ENCODE results near the gene LRSAM1.
A peak's percentile ranks its signal among the peaks of the same experiment; 100 is the strongest.

The LRSAM1 gene

DNA sequence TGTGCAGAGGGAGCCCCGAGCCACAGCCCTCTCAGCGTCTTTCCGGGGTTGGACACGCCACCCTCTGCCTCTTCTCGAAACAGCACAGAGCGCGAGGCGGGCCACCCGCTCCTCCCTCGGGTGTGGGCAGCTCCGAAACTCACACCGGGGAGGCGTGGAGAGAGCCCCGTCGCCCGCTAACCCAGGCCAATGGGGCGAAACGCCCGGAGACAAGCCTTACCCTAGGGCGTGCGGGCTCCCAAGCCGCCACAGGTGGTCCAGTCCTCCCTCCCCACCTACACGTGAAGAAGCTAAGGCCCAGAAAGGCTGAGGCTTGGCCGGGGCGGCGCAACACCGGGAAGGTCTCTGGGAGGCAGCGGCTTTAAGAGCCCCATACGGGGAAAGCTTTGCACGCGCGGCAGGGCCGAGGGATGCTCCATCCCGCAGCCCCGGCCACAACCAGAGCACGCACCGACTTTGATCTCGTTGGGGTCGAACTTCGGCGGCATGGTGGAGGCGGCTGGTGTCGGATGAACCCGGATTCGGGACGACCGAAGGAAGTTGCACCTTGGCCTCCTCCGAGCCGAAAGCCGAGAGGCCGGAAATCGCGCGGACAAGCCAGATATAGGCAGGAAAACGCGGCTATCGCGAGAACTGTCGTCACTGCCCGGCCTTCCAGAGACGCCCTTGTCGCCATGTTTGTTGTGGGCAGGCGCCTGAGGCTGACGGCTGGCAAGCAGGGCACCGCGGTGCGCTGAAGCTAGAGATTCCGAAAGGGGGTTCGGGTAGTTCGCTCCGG is at the start of gene LRSAM1, which contains the start of gene RPL12:
Gene LRSAM1, plus strand, starts transcription at position 681 of the 778 bp plus-strand sequence. CDS start 3,018 bp downstream, outside the sequence.
Gene RPL12, minus strand, starts transcription at position 577 of the 778 bp plus-strand sequence. Its CDS starts 89 bp downstream, at position 488.
- FAIRE-seq, result no peak

DNA sequence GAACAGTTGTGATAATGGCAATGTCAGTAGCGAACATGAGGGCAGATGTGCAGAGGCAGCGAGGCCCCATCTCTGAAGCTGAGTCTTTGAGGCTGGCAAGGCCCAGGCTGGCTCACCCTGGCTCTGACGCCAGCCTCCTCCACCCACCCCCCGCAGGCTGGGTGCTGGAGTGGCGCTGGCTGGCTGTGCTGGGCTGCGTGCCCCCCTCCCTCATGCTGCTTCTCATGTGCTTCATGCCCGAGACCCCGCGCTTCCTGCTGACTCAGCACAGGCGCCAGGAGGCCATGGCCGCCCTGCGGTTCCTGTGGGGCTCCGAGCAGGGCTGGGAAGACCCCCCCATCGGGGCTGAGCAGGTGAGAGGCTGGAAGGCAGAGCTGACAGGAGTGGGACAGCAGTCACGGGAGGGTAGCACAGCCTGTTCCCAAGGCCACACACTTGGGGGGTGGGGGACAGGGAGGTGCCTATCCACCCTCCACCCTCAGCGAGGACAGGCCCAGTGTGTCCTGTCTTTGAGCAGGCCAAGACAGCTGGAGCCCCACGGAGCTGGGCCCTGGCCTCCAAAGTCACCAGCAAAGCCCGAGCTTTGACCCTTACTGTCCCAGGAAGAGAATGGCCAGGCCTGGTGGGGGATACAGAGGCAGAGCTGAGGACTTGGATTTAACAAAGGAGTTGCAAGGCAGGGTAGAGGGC is 48.8 kb upstream of the LRSAM1 start:
- no peak for DNase-seq (ENCODE audit: insufficient read length, low spot score)
- peak; percentile 42 for FAIRE-seq

More for the DNA sequence above, at the start of gene LRSAM1, which contains the start of gene RPL12:
- peak; percentile 91 for DNase-seq (ENCODE audit: insufficient read length, low spot score)

GRCh38 chr9:127403507-127404192 is 47.7 kb upstream of the LRSAM1 start:
- DNase-seq (ENCODE audit: insufficient read length, low spot score) (no peak), FAIRE-seq (no peak)

- DNase-seq (ENCODE audit: insufficient read length, low spot score) (no peak), FAIRE-seq (no peak)
Observed at GRCh38 chr9:127404631-127405030, 46.7 kb upstream of the LRSAM1 start.

DNA sequence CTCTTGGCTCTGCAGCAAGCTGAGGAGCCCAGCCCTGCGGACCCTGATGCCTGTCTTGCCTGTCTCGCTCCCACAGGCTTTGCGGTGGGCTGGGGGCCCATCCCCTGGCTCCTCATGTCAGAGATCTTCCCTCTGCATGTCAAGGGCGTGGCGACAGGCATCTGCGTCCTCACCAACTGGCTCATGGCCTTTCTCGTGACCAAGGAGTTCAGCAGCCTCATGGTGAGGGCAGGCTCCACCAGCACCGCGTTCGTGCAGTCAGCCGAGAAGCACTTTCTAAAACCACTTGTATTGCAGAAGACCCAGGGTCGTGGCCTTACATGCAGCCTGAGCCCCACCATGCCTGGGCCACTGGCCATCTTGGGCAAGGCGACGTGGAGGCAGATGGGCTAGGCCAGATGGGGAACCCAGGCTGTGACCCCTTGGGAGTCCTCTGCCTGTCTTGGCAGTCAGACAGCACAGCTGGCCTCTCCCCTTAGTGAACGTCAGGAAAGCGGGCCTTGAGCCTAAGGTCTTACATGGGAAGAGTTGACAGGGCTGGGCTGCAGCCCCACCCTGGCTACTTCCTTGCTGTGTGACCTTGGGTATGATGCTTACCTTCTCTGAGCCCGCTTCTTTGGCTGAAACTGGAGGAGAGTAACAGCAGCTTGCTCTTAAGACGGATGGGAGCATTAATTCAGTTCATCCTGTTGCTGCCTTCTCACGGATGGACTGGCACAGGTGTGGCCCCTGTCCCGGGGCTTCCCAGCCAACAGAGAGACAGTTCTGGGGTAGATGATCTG is 45.8 kb upstream of the LRSAM1 start:
- FAIRE-seq, result no peak
- DNase-seq (ENCODE audit: insufficient read length, low spot score), result no peak

DNA sequence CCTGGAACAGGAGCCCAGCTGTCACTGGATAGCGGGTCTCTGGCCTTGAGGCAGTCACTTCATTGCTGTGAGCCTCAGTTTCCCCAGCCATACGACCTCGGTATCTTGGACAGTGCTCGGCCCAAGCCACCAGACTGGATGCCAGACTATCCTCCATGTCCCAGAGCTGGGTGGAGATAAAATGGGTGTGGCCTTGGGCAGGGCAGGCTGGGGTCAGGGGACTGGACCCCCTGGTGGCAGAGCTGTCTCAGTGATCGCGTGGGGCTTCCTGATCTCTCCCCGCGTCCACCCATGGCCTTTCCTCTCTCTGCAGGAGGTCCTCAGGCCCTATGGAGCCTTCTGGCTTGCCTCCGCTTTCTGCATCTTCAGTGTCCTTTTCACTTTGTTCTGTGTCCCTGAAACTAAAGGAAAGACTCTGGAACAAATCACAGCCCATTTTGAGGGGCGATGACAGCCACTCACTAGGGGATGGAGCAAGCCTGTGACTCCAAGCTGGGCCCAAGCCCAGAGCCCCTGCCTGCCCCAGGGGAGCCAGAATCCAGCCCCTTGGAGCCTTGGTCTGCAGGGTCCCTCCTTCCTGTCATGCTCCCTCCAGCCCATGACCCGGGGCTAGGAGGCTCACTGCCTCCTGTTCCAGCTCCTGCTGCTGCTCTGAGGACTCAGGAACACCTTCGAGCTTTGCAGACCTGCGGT is 44.4 kb upstream of the LRSAM1 start:
- no peak for DNase-seq (ENCODE audit: insufficient read length, low spot score)
- no peak for FAIRE-seq

DNA sequence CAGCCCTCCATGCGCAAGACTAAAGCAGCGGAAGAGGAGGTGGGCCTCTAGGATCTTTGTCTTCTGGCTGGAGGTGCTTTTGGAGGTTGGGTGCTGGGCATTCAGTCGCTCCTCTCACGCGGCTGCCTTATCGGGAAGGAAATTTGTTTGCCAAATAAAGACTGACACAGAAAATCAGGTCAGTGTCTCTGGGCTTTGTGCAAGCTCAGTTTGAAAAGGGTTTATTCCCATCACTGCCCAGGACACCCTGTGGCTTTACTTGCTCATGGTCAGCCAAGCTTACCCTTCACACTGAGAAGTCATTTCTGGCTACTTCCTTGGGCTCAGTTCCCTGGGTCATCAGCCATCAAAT is 43.8 kb upstream of the LRSAM1 start:
- DNase-seq (ENCODE audit: insufficient read length, low spot score) (no peak), FAIRE-seq (no peak)

DNA sequence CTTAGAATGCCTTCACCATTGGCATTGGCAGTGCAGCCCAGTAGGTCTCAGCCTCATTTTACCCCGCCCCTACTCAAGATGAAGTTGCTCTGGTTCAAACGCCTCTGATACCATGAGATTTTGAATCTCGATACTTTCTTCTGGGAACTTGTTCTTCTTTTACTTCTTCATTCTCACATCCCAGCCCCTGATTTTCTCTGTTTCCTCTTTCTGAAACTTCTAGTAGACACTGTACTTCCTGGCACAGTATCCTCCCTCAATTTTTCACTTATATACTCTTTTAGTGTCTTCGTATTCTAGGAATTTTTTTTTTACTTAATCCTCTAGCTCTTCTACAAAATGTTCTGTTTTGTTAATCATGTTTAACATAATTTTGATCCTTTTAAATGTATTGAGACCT is 40.2 kb upstream of the LRSAM1 start:
- DNase-seq (ENCODE audit: insufficient read length, low spot score), result no peak

GRCh38 chr9:127415141-127415540 is 36.2 kb upstream of the LRSAM1 start:
- FAIRE-seq (no peak), DNase-seq (ENCODE audit: insufficient read length, low spot score) (no peak)

More for the DNA sequence above, 40.2 kb upstream of the LRSAM1 start:
- no peak for FAIRE-seq

DNA sequence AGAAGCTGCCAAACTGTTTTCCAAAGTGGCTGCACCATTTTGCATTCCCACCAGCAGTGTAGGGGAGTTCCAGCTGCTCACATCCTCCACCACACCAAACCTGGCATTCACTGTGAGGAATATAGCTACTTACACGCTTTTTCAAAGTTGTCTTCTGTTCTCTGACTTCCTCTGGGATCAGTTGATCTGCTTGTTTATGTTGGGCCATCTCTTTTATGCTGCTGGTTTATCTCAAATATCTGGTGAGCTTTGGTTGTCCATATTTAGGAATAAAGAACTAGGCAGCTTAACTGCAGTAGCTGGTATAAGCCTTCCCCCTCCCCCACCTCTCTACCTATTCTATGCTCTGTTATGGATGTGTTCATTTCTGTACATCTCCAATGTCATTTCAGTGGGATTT is 35.7 kb upstream of the LRSAM1 start:
- no peak for DNase-seq (ENCODE audit: insufficient read length, low spot score)
- no peak for FAIRE-seq

GRCh38 chr9:127417131-127418036 is 33.9 kb upstream of the LRSAM1 start:
- no peak for DNase-seq (ENCODE audit: insufficient read length, low spot score)

DNA sequence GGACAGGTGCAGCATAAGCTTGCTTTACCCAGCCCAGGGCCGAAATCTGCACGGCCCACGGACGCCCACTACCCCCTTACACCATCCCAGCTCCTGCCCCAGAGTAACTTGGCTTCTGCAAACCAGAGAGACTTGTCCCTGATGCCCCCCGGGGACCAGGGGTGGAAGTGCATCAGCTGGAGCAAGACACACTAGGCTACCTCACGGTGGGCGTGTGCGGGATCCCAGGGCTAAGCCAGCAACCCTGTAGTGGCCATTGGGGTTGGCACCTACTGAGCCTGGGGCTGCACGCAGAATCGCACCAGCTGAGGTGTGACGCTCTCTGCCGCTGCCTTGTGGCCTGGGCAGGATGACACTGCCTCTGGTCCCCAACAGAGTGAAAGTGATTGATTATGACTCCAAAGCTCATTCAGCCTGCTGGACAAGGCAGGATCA is 33.3 kb upstream of the LRSAM1 start:
- DNase-seq (ENCODE audit: insufficient read length, low spot score), result peak; percentile 48
- FAIRE-seq, result no peak

More at GRCh38 chr9:127417131-127418036, 33.9 kb upstream of the LRSAM1 start:
- no peak for FAIRE-seq

DNA sequence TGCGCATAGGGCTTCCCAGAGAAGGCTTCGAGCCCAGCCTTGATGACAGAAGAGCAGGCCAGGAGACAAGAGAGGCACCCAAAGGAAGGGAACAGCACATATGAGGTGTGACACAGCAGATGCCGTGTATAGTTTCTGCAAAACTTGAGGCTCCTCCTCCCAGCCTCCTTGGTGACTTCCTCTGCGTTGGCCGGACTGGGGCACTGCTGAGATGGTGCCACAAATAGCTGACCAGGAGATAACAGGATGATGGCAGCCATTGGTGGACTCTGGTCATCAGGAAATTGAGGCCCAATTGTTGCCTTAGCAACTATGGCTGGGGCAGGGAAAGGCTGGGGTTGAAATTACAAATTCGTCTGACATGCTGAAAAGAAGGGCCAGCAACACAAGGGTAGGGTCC is 32.0 kb upstream of the LRSAM1 start:
- DNase-seq (ENCODE audit: insufficient read length, low spot score), result no peak
- FAIRE-seq, result no peak

- no peak for DNase-seq (ENCODE audit: insufficient read length, low spot score)
- FAIRE-seq, result no peak
Observed at GRCh38 chr9:127421057-127421456, 30.3 kb upstream of the LRSAM1 start.

DNA sequence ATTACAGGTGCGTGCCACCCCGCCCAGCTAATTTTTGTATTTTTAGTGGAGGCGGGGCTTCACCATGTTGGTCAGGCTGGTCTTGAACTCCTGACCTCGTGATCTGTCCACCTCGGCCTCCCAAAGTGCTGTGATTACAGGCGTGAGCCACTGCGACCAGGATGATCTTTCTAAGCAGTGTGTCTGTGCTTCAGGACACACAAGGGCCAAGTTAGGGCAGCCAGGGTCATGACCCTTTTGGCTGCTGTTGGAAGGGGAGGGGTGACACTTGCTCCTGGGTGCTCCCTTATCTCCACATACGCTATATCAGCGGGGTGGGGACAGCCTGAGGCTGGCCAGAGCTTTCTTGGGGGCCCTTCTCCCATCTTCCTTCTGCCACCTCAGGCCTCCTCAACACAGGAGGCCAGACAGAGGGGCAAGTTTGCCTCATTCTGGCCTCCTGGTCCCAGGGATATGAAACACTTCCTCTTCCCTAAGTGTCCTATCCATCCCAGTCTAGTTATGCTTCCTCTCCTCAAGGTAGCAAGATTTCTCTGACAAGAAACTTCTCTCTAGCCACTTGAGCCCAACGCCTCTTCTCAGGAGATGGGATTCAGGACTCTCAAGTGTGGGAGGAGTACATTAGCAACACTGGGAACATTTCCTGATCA is 29.1 kb upstream of the LRSAM1 start:
- no peak for FAIRE-seq
- DNase-seq (ENCODE audit: insufficient read length, low spot score), result no peak

DNA sequence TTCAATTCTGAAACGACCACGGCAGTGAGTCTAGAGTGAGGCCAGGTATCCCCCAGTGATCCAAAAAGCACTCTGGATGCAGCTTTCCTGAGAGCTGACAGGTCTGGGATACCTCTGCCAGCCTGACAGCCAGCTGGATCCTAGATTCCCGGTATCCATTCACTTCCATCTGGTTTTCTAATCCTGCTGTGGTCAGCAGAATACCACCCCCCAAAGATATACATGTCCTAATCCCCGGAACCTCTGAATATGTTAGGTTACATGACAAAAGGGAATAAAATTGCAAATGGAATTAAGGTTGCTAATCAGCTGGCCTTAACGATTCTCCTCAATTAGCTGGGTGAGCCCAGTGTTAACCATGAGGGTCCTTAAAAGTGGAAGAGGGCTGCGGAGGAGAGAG is 28.5 kb upstream of the LRSAM1 start:
- DNase-seq (ENCODE audit: insufficient read length, low spot score) (no peak), FAIRE-seq (no peak)

GRCh38 chr9:127423476-127423933 is 27.8 kb upstream of the LRSAM1 start:
- no peak for DNase-seq (ENCODE audit: insufficient read length, low spot score)
- no peak for FAIRE-seq

GRCh38 chr9:127423934-127424675 is 27.2 kb upstream of the LRSAM1 start, which contains the start of gene ZNF79:
TSS of gene ZNF79 (plus strand) at chr9:127424382. CDS start at chr9:127424788, 406 bp downstream.
- FAIRE-seq (no peak), DNase-seq (ENCODE audit: insufficient read length, low spot score) (peak; percentile 95)
